Measurements from ENCODE around the gene HRH3.

GRCh38 chr20:62253398-62253797, 33.3 kb upstream of the HRH3 start:
- TF ChIP-seq CTCF (IDR thresholded peaks at IDR 0.05) (no peak), EZH2 (IDR thresholded peaks at IDR 0.05; ENCODE audit: borderline replicate concordance, insufficient read depth, low read depth, low read length, poor library complexity, severe bottlenecking) (no peak)

All from B cell (primary cell).